PC-9 (cell line): ENCODE results near the gene MRPS18B.

Source experiments
- CTCF ChIP-seq: fragments of 200-600 bp; sonication (generic); conservative IDR thresholded peaks from 2 replicates; pipeline ENCODE4 v1.6.1; 2017; ENCODE audit warnings: mixed run types, antibody characterized with exemption, mild to moderate bottlenecking, moderate library complexity
- EZH2 ChIP-seq: fragments of 200-600 bp; sonication (generic); IDR thresholded peaks from 2 replicates; pipeline ENCODE4 v1.8.0; 2017; ENCODE audit warnings: antibody characterized with exemption, low read depth

DNA sequence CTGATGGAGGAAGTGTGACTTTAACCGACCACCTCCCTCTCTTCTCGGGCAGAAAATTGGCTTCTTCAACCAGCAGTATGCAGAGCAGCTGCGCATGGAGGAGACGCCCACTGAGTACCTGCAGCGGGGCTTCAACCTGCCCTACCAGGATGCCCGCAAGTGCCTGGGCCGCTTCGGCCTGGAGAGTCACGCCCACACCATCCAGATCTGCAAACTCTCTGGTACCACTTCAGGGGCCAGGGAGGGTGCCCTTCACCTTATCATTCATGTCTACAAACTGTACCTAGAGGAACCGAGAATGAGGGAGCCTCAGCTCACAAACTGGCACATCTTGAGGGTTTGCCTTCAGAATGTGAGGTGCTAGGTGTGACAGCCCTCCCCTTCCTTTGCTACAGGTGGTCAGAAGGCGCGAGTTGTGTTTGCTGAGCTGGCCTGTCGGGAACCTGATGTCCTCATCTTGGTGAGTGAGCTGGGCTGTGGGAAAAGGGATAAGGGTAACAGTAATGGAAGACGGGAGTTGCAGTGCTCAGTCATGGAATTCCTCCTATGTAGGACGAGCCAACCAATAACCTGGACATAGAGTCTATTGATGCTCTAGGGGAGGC, 27.8 kb upstream of the MRPS18B start:
- TF ChIP-seq EZH2: no peak
- no peak for TF ChIP-seq CTCF
